HG02588 (cell line): ENCODE measurements around the gene TMPRSS12.
"Not testable (repeated sequence)": the region's sequence is repeated elsewhere in the genome, so short reads cannot be mapped to it uniquely, and the experiment has no call there.

Source experiments
- ATAC-seq: cut with Tn5 transposase; IDR thresholded peaks from one replicate; pipeline ENCODE4 v1.9.1; 2021; ENCODE audit warnings: mild to moderate bottlenecking, moderate library complexity; ENCODE audit not compliant: unreplicated experiment

The TMPRSS12 gene

GRCh38 chr12:50925920-50926319 lies 83.2 kb downstream of the TMPRSS12 start:
- no peak for ATAC-seq

GRCh38 chr12:50926415-50926814 lies 83.7 kb downstream of the TMPRSS12 start:
- ATAC-seq: no peak

DNA sequence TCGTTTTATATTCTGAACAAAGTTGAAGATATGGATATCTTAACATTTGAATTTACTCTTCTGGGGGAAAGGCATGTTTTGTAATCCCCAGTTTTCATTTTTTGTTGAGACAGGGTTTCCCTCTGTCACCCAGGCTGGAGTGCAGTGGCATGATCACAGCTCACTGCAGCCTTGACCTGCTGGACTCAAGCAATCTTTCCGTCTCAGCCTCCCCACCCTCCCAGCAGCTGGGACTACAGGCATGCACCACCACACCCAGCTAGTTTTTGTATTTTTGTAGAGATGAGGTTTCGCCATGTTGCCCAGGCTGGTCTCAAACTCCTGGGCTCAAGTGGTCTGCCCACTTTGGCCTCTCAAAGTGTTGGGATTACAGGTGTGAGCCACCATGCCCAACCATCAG lies 84.2 kb downstream of the TMPRSS12 start:
- not testable (repeated sequence) for ATAC-seq

GRCh38 chr12:50927356-50927755 lies 84.6 kb downstream of the TMPRSS12 start:
- no peak for ATAC-seq

DNA sequence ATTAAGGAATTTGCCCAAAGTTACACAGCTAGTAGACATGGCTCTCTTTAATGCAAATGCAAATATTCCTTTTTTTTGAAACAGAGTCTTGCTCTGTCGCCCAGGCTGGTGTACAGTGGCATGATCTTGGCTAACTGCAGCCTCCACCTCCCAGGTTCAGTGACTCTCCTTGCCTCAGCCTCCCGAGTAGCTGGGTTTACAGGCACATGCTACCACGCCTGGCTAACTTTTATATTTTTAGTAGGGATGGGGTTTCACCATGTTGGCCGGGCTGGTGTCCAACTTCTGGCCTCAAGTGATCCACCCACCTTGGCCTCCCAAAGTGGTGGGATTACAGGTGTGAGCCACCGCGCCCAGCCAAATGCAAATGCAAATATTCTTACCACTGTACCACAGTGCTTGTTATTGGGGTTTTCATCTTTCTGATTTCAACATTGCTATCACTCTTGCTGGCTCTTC lies 85.1 kb downstream of the TMPRSS12 start:
- no peak for ATAC-seq

DNA sequence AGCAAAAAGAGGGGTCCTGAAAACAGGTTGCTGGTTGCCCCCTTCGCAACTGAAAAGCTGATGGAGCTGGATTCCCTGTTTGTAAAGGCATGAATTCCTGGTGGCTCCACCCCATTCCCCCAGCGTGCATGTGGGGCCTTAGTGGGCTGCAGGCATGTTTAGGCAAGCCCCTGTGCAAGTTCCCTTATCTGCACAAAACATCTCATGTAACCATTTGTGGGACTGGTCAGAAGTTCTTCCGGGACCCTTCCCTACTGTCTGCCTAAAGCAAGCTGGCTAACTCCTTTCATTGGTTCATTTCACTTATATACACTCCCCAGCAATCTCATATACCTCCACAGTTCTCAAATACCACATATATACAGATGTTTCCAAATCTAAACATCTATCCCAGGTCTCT lies 85.7 kb downstream of the TMPRSS12 start:
- ATAC-seq: no peak

DNA sequence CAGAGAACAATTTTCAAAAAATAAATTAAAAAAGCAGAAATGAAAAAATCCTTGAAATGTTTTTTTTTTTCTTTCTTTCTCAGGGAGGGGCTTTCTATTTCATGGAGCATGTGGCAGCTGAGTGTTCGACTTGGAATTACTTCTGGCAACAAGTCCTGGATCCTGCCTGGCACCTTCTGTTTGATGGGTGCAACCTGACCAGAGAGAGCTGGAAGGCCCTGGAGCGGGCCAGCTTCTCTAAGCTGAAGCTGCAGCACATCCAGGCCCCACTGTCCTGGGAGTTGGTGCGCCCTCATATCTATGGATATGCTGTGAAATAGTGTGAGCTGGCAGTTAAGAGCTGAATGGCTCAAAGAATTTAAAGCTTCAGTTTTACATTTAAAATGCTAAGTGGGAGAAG lies 87.1 kb downstream of the TMPRSS12 start:
- no peak for ATAC-seq

DNA sequence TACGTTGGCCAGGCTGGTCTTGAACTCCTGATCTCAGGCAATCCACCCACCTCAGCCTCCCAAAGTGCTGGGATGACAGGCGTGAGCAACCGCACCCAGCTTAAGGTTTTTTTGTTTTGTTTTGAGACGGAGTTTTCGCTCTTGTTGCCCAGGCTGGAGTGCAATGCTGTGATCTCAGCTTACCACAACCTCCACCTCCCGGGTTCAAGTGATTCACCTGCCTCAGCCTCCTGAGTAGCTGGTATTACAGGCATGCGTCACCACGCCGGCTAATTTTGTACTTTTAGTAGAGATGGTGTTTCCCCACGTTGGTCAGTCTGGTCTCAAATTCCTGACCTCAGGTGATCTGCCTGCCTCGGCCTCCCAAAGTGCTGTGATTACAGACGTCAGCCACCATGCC lies 87.8 kb downstream of the TMPRSS12 start:
- not testable (repeated sequence) for ATAC-seq

DNA sequence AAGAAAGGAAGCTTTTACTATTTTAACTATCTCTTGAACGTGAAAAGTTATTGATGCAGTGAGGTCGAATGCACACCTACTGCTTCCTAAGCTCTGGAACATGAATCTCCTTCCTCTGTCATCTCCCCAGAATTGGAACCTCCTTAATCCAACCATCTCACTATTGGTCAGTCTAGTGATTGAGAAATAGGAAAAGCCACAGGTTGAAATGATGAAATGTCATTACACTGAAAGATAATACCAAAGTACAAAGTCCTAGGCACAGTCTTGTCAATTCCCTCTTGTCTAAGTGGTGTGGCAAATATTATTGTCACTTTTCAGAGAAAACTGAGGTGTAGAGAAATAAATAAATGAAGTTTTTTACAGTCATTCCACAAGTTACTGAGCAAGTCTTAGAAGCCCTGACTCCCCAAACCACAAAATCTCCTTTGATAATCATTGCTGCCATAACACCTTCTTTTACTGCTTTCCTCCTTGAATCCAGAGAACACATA lies 90.1 kb downstream of the TMPRSS12 start:
- no peak for ATAC-seq

DNA sequence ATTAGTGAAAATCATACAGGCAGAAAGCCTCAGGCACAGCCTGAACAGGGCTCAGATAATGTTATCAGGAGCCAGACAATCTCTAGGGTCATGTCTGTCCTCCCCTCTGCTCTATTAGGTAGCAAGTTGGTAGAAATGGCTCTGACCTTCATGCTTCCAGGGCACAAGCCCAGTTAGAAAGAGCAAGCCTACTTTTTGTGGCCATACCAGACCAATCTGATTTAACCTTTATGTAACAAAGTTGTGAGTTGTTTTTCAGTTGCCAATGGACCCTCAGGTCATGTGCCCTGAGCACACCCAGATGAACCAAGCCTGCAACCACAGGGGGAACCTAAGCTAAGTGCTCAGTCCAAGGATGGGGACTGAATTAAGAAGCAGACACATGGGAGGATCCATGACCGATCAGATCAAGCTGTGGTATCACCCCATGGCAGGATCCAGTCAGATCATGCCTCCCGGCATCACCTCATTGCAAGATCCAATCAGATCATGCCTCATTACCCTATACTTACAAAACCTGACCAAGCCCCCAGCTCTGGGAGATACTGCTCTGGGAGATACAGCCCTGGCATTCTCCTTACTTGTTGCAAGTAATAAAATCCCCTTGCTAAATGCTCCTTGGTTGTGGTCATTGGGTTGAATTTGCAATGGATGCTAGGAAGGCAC lies 90.9 kb downstream of the TMPRSS12 start:
- ATAC-seq: no peak

GRCh38 chr12:50934371-50934851 lies 91.7 kb downstream of the TMPRSS12 start:
- ATAC-seq: no peak

DNA sequence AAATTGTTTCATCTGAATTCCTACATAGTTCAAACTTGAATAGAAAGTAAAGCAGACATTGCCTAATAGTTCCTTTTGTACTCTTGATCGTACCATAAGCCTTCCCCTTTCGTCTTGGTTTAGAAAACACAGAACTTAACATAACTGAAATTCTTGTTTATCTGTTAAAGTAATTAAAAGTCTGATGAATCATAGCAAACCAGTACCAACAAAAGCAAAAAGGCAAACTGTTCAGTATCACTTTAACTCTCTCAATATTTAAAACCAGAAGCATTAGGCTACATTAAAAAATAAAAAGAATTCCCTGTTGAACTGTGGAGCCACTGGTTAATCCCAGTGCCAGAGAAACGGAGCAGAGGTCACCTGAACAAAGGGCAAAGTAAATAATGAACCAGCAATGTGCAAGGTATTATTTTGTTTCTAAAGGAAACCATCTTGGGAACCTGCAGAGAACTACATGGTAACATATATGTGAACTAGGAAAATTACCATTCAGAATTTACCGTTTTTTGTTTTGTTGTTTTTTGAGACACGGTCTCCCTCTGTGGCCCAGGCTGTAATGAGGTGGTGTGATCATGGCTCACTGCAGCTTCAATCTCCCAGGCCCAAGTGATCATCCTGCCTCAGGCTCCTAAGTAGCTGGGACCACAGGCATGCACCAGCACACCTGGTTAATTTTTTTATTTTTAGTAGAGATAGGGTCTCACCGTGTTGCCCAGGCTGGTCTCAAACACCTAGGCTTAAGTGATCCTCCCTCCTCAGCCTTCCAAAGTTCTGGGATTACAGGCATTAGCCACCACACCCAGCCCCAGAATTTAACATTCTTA lies 92.5 kb downstream of the TMPRSS12 start:
- ATAC-seq: no peak

- ATAC-seq: no peak
Measured at GRCh38 chr12:50936821-50937530, 94.2 kb downstream of the TMPRSS12 start.
